NCI-H526 treated with DMSO at 0.1 percent for 48 hours (cell line): ENCODE results near the gene ELAVL1.

Source experiments
- DNase-seq: peaks from one replicate; lab custom pipeline; 2025; lab: John Stamatoyannopoulos, UW

Gene ELAVL1

DNA sequence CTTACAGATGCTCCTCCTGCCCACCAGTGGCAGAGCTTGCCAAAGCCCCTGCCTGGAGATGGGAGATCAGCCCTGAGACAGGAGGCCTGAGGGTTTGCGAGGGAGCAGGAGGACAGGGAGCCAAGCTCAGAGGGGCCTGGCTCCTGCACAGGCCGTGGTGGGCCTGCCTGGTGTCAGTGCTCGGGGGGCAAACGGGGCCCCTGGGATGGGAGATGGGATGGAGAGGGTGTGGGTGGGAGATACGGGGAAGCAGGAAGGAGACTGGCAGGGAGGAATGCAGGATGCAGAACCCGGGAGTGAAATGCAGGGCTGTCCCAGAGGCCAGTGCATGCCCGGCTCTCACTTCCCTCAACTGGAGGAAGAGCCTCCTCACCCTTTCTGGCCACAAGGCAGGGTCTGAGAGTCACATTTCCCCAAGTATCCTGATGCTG is 19.9 kb downstream of the ELAVL1 start:
- no peak for DNase-seq

DNA sequence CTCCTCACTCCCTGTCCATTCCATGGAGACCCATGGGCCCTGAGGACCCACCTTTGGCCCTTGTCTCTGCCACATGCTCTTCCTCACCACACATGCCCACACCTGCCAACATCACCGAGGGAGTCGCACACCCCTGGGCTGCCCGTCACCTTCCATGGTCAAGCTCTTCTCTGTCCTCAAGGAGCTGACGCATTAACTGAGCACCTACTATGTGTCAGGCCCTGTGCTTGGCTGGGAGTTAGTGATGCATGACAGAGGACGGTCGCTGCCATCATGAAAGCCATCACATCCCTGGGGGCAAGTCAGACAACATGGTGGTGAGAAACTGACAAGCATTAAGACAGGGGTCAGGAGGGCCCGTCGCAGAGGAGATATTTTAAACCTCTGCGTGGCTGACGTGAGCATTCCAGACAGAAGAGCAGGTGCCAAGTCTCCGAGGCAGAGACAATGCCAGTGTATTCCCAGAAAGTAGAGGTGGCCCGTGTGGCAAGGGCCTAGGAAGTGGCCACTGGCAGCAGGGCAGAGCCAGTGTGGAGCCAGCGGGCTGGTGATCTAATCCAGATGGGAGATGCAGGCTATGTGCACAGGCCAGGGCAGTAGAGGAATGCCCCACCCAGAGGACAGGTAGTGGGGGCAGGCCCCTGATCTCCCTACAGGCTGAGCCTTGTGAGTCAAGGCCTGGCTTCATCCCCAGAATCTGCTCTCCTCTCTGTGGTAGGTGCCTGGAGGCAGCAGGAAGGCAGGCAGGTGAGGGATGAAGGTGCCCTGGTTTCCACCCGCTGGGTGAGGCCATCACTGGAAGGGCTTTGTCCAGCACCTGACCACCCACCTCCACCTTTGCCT is 21.2 kb downstream of the ELAVL1 start:
- no peak for DNase-seq

DNA sequence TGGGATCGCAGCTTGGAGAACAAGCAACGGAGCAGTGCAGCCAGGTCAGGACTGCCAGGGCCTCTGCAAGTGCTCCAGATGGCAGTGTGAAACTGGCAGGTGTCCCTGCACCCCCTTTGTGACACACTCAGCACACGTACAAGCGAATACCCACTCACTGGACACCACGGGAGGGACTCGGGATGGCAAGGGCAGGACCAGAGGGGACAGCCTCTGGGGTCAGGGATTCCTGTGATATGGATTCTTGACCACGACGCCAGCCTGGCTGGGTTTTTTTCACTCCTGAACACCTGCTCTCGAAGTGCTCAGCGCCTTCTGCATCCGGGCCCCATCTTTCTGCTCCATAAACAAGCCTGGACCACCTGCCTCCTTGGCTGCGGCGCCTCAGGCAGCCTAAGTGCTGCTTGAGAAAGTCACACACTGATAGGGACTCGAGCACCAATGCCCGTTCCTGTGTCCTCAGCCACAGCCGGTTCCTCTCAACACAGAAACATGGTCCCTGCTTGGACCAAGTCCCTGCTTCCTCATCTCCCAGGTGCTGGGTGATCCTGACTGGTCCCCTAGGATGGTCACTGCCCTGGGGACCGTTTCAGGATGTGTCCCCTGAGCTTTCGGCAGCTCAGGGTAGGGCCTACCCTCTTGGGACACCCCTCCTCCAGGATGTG is 22.0 kb downstream of the ELAVL1 start:
- no peak for DNase-seq

DNA sequence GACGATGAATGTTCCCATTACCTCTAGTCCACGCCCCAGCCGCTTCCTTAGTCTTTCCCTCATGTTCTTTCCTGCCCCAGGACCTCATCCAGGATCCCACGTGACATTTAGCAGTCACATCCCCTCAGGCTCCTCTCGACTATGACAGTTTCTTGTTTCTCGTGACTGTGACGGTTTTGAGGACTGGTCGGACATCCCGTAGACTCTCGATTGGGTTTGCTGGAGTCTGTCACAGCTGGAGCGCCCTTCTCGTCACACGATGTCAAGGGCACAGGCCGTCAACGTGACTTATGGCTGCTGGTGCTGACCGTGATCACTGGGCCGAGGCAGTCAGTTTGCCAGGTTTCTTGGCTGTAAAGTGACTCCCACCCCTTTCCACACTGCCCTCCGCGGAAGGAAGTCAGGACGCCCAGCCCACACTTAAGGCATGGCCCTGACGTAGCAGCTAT is 22.8 kb downstream of the ELAVL1 start:
- DNase-seq: no peak

DNA sequence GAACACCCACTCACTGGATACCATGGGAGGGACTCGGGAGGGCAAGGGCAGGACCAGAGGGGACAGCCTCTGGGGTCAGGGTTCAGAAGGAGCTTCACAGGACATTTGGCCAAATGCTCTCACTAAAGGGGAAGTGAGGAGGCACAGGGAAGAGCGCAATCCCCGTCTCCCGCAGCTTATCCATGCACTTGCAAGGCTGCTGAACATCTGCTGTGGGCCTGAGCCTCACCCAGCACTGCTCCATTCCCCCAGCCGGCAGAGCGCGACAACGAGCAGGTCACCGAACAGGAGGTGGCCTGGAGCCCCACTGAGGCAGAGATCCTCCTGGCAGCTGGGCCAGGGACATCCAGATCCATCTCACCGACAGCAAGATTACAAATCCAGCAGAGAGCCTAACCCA is 23.3 kb downstream of the ELAVL1 start:
- DNase-seq: no peak

DNA sequence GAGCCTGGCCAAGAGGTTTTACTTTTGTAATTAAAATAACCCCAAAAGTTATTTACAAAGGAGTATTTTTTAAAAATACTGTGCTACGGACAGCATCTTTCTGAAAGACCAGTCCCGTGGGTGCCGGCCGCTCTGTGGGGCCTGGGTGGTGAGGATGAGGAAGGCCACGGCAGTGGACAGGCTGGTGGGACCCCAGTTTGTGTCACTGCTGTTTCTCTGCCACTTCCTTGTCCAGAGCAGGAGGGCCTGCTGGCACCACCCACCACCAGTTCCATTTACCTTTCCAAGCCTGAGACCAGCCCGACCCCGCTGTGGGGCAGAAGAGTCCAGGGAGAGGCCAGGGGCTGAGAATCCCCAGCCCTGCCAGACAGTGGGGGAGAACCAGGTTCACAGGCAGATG is 23.8 kb downstream of the ELAVL1 start:
- no peak for DNase-seq

DNA sequence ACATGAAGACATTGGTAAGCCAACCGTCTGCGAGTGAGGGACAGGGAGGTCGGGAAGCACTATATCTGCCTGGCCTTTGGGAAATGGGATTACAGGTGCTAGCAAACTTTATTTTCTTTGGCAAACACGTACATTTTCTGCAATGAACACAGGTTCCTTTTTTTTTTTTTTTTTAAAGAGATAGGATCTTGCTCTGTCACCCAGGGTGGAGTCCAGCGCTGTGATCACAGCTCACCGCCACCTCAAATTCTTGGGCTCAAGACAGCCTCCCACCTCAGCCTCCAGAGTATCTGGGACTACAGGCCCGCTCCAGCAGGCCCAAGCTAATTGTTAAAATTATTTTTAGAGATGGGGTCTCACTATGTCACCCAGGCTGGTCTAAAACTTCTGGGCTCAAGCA is 24.2 kb downstream of the ELAVL1 start:
- no peak for DNase-seq

DNA sequence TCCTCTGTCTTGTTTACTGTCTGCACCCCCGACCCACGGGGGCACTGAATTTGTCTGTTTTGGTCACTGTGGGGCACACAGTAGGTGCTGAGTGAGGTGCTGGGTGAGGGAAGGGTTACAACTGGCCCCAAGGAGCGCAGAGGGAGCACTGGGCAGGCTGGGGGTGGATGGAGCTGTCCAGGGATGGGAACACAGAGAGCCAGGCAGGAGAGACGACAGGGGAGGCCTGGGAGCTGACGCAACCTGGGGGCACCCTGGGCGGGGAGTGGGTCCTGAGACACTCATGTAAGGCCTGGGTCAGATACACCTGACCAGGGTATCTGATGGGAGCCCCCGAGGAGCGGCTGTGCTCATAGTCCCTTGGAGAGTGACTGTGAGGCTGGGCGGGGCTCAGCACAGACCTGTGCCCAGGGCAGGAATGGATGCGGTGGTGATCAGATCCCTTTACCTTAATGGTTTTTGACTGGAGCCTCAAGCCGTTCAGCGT is 24.8 kb downstream of the ELAVL1 start:
- no peak for DNase-seq

DNA sequence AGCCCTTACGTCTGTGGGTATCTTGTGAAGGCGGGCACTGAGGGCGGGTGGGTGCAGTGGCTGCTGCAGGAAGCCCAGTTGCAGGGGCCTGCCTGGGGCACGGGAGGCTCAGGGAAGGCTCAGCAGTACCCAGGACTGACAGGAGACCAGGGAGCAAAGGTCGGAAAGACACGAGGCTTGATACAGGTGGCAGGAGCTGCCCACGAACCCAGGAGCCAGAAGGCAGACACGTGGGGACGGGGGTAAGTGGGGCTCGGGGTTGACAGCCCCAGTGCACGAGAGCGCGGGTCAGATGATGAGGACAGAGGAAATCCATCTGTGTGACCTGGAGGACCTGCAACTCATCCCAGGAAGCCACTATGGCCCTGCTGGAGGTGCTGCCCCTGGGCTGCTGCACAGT is 25.3 kb downstream of the ELAVL1 start:
- no peak for DNase-seq

DNA sequence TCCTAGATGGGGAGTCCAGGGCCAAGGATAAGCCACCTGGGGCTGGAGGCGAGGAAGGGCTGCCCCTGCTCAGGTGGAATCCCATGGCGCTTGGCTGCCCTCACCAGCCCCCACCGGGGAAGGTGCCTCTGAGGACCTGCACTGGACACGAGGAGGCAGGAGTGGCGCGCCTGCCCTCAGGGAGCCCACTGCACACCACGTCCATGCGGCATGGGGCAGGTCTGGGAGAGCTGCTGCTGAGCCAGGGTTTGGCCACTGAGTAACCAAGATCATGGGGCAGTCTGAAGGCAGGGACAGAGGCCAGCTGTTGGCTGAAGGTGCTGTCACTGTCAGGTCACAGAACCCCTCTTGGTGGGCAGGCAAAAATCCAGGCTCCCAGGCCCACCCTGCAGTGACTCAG is 25.9 kb downstream of the ELAVL1 start:
- no peak for DNase-seq

DNA sequence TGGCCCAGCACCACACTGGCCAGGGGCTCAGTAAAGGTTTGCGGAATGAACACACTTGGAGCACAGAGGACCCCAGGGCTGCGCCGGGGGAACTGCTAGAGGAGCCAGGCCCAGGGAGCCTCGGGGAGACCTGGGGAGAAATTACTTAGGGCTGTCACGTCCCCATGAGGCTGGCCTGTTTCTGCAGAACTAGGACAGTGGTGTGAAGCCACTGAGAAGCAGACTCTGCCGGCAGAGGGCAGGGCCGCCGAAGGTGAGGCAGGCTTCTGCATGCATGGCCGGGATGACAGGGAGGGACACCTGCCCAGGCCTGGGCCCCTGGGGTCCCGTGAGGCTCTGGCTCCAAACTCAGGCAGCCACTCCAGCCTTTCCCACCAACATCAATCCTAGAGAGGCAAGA is 26.4 kb downstream of the ELAVL1 start:
- no peak for DNase-seq

DNA sequence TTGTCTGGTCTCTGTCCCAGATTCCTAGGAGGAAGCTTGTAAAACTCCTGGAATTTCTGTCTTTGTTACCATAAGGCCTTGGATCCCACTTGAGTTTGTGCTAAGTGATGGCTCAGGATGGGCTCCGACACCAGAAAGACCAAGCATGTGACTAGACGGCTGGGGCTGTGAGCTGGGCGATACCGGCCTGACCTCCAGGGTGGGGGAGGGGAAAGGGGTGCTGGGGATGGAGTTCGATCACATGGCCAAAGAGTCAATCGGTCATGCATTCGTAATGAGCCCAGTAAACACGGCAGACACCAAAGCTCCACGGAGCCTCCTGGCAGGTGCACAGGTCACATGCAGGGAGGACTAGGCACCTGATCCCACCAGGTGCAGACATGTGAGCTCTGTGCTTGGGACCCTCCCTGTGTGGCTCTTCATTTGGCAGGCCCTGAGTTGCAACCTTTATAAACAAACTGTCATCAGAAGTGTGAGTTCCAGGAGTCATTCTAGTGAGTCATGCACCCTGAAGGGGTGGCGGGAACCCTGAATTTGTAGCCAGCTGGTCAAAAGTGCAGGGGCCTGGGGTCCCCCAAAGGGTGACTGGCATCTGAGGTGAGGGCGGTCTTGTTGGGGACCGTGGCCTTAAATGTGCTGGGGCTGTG is 27.1 kb downstream of the ELAVL1 start:
- DNase-seq: no peak

DNA sequence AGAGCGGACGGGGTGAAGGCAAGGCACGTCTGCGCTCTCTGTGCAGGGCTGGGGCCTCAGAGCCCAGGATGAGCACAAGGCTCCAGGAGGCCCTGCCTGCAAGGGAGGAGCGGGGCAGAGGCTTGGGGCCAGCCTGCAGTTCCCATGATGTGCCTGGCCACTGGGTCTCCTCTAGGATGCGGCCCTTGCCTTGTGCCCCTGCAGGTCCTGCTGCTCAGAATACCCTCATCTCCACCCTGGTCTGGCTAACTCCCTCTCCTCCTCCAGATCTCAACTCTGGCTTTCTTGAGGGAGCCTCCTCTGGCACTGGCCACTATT is 27.8 kb downstream of the ELAVL1 start:
- DNase-seq: no peak

DNA sequence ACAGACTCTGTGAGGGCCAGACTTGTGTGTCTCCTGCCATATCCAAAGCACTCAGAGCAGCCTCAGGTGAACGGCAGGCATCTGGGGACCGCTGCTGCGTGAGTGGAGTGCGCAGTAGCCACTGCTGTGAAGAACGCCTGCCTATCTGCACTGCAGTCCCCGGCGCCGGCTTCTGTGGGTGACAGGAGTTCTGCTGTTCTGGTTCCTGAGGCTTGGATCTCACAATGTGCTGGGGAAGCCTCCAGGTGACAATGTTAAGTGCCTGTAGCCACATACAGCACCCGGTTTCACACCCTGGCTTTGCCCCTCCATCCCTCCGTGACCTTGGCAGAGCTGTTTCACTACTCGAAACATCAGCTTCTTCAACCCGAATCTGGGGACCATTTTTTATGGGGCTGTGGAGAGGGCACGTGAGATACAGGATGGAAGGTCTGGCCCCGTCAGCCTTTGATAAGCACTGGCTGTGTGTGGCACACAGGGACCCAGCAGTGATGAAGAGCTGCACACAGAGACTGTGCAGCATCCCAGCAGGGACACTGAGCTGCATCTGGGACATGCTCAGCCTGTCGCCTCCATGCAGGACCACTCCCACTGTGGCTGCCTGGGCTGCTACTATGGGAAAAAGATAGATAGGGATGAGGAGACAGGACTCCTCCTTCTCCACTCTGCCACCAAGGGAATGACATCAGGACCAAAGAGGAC is 28.3 kb downstream of the ELAVL1 start:
- DNase-seq: no peak

DNA sequence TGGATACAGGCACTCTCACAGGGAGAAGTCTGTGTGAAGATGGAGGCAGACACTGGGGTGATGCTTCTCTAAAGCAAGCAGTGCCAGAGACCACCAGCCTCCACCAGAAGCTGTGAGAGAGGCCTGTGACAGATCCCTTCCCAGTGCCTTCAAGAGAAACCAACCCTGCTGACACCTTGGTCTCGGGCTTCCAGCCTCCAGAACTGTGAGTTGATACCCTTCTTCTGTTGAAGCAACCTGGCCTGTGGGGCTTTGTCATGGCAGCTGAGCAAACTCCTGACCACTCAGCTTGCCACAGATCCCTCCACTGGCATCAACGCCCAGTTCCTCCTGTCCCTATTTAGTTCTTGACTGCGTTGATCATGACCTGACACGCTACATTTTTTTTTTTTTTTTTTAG is 29.0 kb downstream of the ELAVL1 start:
- DNase-seq: no peak

DNA sequence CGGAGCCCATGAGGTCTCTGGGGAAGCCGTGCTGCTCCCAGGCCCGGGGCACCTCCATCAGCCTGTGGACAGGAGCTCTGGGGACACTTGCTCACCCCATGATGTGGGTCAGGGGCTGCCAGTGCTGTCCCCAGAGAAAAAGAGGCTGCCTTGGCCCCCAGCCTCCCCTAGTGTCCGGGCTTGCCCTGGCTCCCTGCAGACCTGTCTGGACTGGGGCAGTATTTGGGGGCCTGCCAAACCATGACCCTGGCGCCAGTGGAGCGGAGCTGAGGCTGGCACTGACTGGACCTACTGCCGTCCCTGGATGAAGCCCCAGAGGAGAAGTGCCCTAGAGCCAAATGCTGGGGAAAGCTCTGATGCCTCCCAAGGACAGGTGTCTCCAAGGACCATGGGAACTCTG is 30.4 kb downstream of the ELAVL1 start:
- no peak for DNase-seq

DNA sequence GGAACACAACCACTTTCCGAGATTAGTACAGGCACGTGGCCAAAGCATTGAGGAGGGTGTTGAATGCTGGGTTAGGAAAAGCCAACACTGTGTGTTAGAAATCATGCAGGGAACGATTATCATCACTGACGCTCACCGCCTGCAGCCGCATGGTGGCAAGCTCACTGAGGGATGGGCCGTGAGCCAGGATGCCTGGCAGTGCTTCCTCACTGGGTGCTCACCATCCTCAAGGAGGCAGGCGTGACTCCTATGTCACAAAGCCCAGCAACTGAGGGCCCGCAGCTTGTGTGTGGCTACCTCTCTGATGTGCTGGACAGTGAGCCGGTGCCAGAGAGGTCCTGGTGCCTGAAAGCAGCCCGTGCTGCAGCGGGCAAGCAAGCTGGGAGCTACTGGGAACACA is 31.6 kb downstream of the ELAVL1 start:
- no peak for DNase-seq

DNA sequence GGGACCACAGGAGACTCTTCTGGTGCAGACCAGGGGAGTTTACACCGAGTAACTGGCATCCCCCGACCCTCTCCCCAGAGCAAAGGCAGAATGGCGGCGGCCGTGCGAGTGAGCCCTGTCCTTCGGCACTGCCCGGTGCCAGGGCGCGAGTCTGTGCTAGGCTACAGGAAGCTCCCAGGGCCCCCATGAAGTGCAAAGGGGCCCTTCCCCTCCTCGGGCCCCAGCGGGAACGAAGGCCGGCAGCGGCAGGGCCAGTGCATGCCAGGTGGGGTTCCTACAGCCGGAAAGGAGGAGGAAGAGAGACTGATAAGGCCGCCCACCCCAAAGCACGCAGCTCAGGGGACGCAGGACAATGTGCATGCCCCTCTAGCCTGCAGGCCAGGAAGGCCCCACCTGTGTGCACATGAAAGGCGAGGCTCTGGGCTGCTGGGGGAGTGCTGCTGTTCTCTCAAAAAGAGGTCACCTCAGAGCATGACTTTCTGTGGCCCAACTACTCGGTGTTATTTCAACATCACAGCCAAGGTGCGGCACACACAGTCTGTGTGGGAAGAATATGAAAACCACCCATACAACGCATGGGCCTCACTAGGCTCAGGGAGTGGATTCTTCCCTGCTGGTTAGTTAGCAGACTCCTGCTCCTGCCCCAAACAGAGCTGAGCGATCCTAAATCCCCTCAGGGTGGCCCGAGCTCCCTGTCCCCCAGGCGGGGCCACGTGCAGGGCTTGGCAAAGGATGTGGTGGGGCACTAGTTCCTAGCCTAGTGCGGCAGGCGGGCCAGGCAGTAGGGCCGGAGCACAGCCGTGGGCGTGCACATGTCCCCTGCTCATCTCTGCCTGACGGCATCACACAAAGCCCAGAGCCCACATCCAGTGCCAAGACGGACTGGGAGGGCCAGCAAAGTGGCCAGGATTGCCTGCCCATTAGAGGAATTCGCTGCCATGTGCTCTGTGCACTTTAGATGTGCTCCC is 33.6 kb downstream of the ELAVL1 start:
- no peak for DNase-seq

DNA sequence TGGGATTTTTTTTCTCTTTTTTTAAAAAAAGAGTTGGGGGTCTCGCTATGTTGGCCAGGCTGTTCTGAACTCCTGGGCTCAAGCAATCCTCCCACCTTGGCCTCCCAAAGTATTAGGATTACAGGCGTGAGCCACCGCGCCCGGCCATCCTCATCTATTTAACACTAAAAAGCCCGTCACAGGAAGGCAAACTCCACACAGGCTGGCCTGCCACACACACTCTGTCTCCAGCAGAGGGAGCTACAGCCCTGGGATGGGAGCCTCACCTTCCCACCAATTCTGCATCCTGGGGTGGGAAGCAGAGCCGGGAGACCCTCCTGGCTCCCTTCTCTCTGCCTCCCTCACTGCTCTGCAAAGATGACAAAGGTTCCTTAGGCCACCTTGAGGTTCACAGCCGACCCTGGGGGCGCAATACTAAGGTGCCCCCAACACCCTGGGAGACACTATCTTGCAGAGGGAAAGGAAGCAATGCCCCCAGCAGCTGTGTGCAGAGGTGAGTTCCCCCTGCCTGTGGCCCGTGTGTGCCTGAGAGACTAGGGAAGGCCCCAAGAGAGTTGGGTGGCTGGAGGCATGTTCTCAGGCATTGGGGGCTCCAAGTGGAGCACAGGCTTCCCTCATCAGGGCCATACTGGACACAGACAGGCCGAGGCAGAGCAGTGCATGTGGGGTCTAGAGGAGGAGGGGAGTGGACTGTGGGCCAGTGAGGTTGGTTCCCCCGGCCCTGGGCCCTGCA is 34.6 kb downstream of the ELAVL1 start:
- DNase-seq: no peak

DNA sequence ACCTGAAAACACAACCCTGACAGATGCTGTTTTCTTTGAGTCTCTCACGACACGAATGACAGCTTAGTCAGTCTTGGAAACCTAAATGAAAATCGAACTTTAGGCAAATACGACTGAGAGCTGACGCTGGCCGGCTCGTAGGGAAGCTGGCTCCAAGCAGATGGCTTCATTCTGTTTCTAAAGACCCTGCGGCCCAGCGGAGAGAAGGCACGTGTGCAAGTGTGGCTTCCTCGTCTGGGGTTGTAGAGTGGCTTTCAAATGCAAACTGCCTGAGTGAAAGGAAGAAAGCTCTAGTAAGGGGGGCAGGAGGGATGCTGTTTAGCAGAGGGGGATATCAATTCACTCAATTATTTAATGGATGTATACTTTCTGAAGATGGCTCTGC is 35.9 kb downstream of the ELAVL1 start:
- no peak for DNase-seq
